CD1c-positive myeloid dendritic cell (primary cell): ENCODE data around the gene WWOX.

Experiments
- DNase-seq: peaks from one replicate; pipeline ENCODE4 v3.0.0-alpha.2; 2016; ENCODE audit errors: extremely low spot score

WWOX gene

GRCh38 chr16:78142788-78143187 lies 43.3 kb downstream of the WWOX start:
- no peak for DNase-seq

- DNase-seq = no peak
Observed at GRCh38 chr16:78146807-78147206, 47.4 kb downstream of the WWOX start.

GRCh38 chr16:78147911-78148401 lies 48.5 kb downstream of the WWOX start:
- DNase-seq = no peak

- DNase-seq = no peak
Observed at GRCh38 chr16:78150233-78150632, 50.8 kb downstream of the WWOX start.

GRCh38 chr16:78154729-78155461 lies 55.4 kb downstream of the WWOX start:
- DNase-seq = no peak

GRCh38 chr16:78155791-78156345 lies 56.4 kb downstream of the WWOX start:
- no peak for DNase-seq

- no peak for DNase-seq
Observed at GRCh38 chr16:78161023-78161729, 61.7 kb downstream of the WWOX start.

GRCh38 chr16:78163772-78164670 lies 64.6 kb downstream of the WWOX start:
- no peak for DNase-seq

- DNase-seq = no peak
Observed at GRCh38 chr16:78170494-78170933, 71.1 kb downstream of the WWOX start.

GRCh38 chr16:78175287-78175686 lies 75.8 kb downstream of the WWOX start:
- DNase-seq = no peak

- DNase-seq = no peak
Observed at GRCh38 chr16:78176435-78176834, 77.0 kb downstream of the WWOX start.

- DNase-seq = no peak
Observed at GRCh38 chr16:78177218-78177617, 77.8 kb downstream of the WWOX start.

- DNase-seq = no peak
Observed at GRCh38 chr16:78177987-78178386, 78.5 kb downstream of the WWOX start.

GRCh38 chr16:78179666-78180065 lies 80.2 kb downstream of the WWOX start:
- no peak for DNase-seq

- DNase-seq = no peak
Observed at GRCh38 chr16:78180349-78180748, 80.9 kb downstream of the WWOX start.

- no peak for DNase-seq
Observed at GRCh38 chr16:78183437-78184237, 84.2 kb downstream of the WWOX start.

GRCh38 chr16:78184238-78185183 lies 85.1 kb downstream of the WWOX start:
- DNase-seq = no peak

GRCh38 chr16:78189121-78189520 lies 89.7 kb downstream of the WWOX start:
- no peak for DNase-seq

- DNase-seq = no peak
Observed at GRCh38 chr16:78192734-78193488, 93.5 kb downstream of the WWOX start.
